Measurements from ENCODE around the gene KIF27.
"Not testable (repeated sequence)": the region's sequence is repeated elsewhere in the genome, so short reads cannot be mapped to it uniquely, and the experiment has no call there.

KIF27 gene

DNA sequence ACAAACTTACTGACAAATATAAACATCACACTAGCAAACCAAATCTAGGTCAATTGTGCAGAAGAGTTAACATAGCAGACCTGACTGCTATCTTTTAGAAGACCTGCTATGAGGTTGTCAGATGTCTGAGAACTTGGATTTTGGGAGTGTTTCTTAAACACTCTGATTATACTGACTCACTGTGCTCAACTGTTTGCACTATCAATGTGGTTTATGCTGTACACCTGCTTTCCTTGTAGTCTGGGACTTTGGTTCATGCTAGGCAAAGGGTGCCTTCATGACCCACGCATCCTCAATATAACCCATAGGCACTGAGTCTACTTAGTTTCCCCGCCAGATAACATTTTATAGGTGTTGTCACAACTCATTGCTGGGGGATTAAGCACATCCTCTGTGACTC lies 26.9 kb downstream of the KIF27 start:
- DNase-seq; ATAC-seq (ENCODE audit: insufficient read depth, low read depth): not testable (repeated sequence)

GRCh38 chr9:83886498-83886897 lies 34.7 kb downstream of the KIF27 start:
- not testable (repeated sequence) for H2AFZ ChIP-seq (ENCODE audit: low read depth, low read length); H3K79me2 ChIP-seq (ENCODE audit: insufficient read depth, low read length); H3K4me2 ChIP-seq (ENCODE audit: insufficient read depth, low read length); H3K9ac ChIP-seq (ENCODE audit: low read depth, low read length); DNase-seq; H3K9me3 ChIP-seq (ENCODE audit: insufficient read depth, low read length, severe bottlenecking); H4K20me1 ChIP-seq (ENCODE audit: insufficient read depth, low read length); H3K36me3 ChIP-seq (ENCODE audit: insufficient read depth, low read length); H3K27me3 ChIP-seq (ENCODE audit: insufficient read depth, low read length, poor library complexity); H3K27ac ChIP-seq (ENCODE audit: low read length); ATAC-seq (ENCODE audit: insufficient read depth, low read depth); H3K4me1 ChIP-seq (ENCODE audit: insufficient read depth, low read length); H3K4me3 ChIP-seq (ENCODE audit: low read depth in 1 of 2, low read length in 2 of 2)

More for the DNA sequence above, 26.9 kb downstream of the KIF27 start:
- not testable (repeated sequence) for H3K4me3 ChIP-seq (ENCODE audit: low read depth in 1 of 2, low read length in 2 of 2); H3K79me2 ChIP-seq (ENCODE audit: insufficient read depth, low read length); H3K4me2 ChIP-seq (ENCODE audit: insufficient read depth, low read length); H4K20me1 ChIP-seq (ENCODE audit: insufficient read depth, low read length); H3K36me3 ChIP-seq (ENCODE audit: insufficient read depth, low read length); H2AFZ ChIP-seq (ENCODE audit: low read depth, low read length); H3K27ac ChIP-seq (ENCODE audit: low read length); H3K4me1 ChIP-seq (ENCODE audit: insufficient read depth, low read length); H3K9me3 ChIP-seq (ENCODE audit: insufficient read depth, low read length, severe bottlenecking); H3K9ac ChIP-seq (ENCODE audit: low read depth, low read length); H3K27me3 ChIP-seq (ENCODE audit: insufficient read depth, low read length, poor library complexity)

DNA sequence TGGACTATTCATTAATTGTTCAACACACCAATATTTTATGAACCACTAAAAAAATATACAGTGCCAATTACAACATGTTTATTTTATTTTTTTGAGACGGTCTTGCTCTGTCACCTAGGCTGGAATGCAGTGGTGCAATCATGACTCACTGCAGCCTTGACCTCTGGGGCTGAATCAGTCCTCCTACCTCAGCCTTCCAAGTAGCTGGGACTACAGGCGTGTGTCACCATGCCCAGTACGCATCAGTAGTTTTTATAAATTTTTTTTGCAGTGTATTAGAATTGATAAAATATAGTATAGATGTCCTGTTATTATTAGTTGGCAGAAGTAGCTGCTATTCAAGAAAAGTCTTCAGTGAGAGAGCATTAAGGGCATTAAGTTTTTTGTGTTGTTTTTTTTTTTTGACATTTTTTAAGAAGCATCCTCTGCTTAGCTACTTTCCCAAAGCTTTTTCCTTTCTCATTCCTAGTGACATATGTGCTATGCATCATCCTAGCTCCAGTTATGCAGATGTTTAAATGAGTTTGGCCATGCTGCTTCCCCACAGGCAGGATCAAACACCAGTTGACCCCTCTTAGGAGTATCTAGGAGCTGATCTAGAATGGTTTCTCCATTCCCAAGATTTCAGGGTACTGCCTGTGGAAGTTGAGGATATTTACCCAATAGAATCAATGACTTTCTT lies 35.5 kb downstream of the KIF27 start:
- H3K27me3 ChIP-seq (ENCODE audit: insufficient read depth, low read length, poor library complexity); H3K79me2 ChIP-seq (ENCODE audit: insufficient read depth, low read length); H3K9me3 ChIP-seq (ENCODE audit: insufficient read depth, low read length, severe bottlenecking); H3K4me1 ChIP-seq (ENCODE audit: insufficient read depth, low read length); H2AFZ ChIP-seq (ENCODE audit: low read depth, low read length); H3K27ac ChIP-seq (ENCODE audit: low read length); H4K20me1 ChIP-seq (ENCODE audit: insufficient read depth, low read length); H3K36me3 ChIP-seq (ENCODE audit: insufficient read depth, low read length); H3K4me2 ChIP-seq (ENCODE audit: insufficient read depth, low read length); DNase-seq; H3K4me3 ChIP-seq (ENCODE audit: low read depth in 1 of 2, low read length in 2 of 2); H3K9ac ChIP-seq (ENCODE audit: low read depth, low read length); ATAC-seq (ENCODE audit: insufficient read depth, low read depth): not testable (repeated sequence)

- not testable (repeated sequence) for H3K27ac ChIP-seq (ENCODE audit: low read length); H3K79me2 ChIP-seq (ENCODE audit: insufficient read depth, low read length); H3K27me3 ChIP-seq (ENCODE audit: insufficient read depth, low read length, poor library complexity); H2AFZ ChIP-seq (ENCODE audit: low read depth, low read length); H3K4me3 ChIP-seq (ENCODE audit: low read depth in 1 of 2, low read length in 2 of 2); ATAC-seq (ENCODE audit: insufficient read depth, low read depth); H3K9ac ChIP-seq (ENCODE audit: low read depth, low read length); H3K9me3 ChIP-seq (ENCODE audit: insufficient read depth, low read length, severe bottlenecking); DNase-seq; H3K36me3 ChIP-seq (ENCODE audit: insufficient read depth, low read length); H4K20me1 ChIP-seq (ENCODE audit: insufficient read depth, low read length); H3K4me1 ChIP-seq (ENCODE audit: insufficient read depth, low read length); H3K4me2 ChIP-seq (ENCODE audit: insufficient read depth, low read length)
These were observed 39.4 kb downstream of the KIF27 start for GRCh38 chr9:83881687-83882408.

- not testable (repeated sequence) for H3K9ac ChIP-seq (ENCODE audit: low read depth, low read length); H3K4me3 ChIP-seq (ENCODE audit: low read depth in 1 of 2, low read length in 2 of 2); H2AFZ ChIP-seq (ENCODE audit: low read depth, low read length); H3K36me3 ChIP-seq (ENCODE audit: insufficient read depth, low read length); H3K27ac ChIP-seq (ENCODE audit: low read length); H3K27me3 ChIP-seq (ENCODE audit: insufficient read depth, low read length, poor library complexity); H3K4me2 ChIP-seq (ENCODE audit: insufficient read depth, low read length); H3K79me2 ChIP-seq (ENCODE audit: insufficient read depth, low read length); H3K9me3 ChIP-seq (ENCODE audit: insufficient read depth, low read length, severe bottlenecking); DNase-seq; ATAC-seq (ENCODE audit: insufficient read depth, low read depth); H3K4me1 ChIP-seq (ENCODE audit: insufficient read depth, low read length); H4K20me1 ChIP-seq (ENCODE audit: insufficient read depth, low read length)
These were observed 45.7 kb downstream of the KIF27 start for GRCh38 chr9:83875559-83875958.

- H3K79me2 ChIP-seq (ENCODE audit: insufficient read depth, low read length); H3K4me1 ChIP-seq (ENCODE audit: insufficient read depth, low read length); H2AFZ ChIP-seq (ENCODE audit: low read depth, low read length); H3K9ac ChIP-seq (ENCODE audit: low read depth, low read length); H3K4me3 ChIP-seq (ENCODE audit: low read depth in 1 of 2, low read length in 2 of 2); DNase-seq; H3K4me2 ChIP-seq (ENCODE audit: insufficient read depth, low read length); H3K36me3 ChIP-seq (ENCODE audit: insufficient read depth, low read length); H3K27ac ChIP-seq (ENCODE audit: low read length); H3K9me3 ChIP-seq (ENCODE audit: insufficient read depth, low read length, severe bottlenecking); H3K27me3 ChIP-seq (ENCODE audit: insufficient read depth, low read length, poor library complexity); H4K20me1 ChIP-seq (ENCODE audit: insufficient read depth, low read length); ATAC-seq (ENCODE audit: insufficient read depth, low read depth): not testable (repeated sequence)
These were observed 71.3 kb downstream of the KIF27 start for GRCh38 chr9:83849895-83850294.
